KMS-11 (cell line): ENCODE data around the gene CACNA2D2.

Experiments
- H2AFZ ChIP-seq: fragments of 200-600 bp; sonication (generic); 2 replicates; pipeline ENCODE4 v1.6.1; 2016; ENCODE audit warnings: antibody characterized with exemption, mixed run types, low read depth
- H3K27ac ChIP-seq: fragments of 200-600 bp; sonication (generic); 2 replicates; pipeline ENCODE4 v1.6.1; 2016; ENCODE audit warnings: mild to moderate bottlenecking, mixed run types
- H3K27me3 ChIP-seq: fragments of 200-600 bp; sonication (generic); 2 replicates; pipeline ENCODE4 v1.6.1; 2017; ENCODE audit warnings: mild to moderate bottlenecking, low read depth, mixed run types, moderate library complexity; ENCODE audit not compliant: insufficient read depth
- H3K36me3 ChIP-seq: fragments of 200-600 bp; sonication (generic); 2 replicates; pipeline ENCODE4 v1.6.1; 2017; ENCODE audit warnings: mild to moderate bottlenecking, mixed run types; ENCODE audit not compliant: insufficient read depth
- H3K4me1 ChIP-seq: fragments of 200-600 bp; sonication (generic); 2 replicates; pipeline ENCODE4 v1.6.1; 2016; ENCODE audit warnings: mild to moderate bottlenecking, low read depth, mixed run types; ENCODE audit not compliant: poor library complexity, severe bottlenecking
- H3K4me2 ChIP-seq: fragments of 200-600 bp; sonication (generic); 2 replicates; pipeline ENCODE4 v1.7.0; 2016; ENCODE audit warnings: mild to moderate bottlenecking, mixed run types
- H3K4me3 ChIP-seq: fragments of 200-600 bp; sonication (generic); IDR thresholded peaks from 2 replicates; pipeline ENCODE4 v1.6.1; 2017; ENCODE audit warnings: low read depth, low read length, mixed read lengths; ENCODE audit not compliant: insufficient read depth
- H3K79me2 ChIP-seq: fragments of 200-600 bp; sonication (generic); 2 replicates; pipeline ENCODE4 v1.6.1; 2016; ENCODE audit warnings: low read depth, mixed run types; ENCODE audit not compliant: insufficient read depth
- H3K9ac ChIP-seq: fragments of 200-600 bp; sonication (generic); 2 replicates; pipeline ENCODE4 v1.6.1; 2016; ENCODE audit warnings: mild to moderate bottlenecking, mixed run types
- H4K20me1 ChIP-seq: fragments of 200-600 bp; sonication (generic); 2 replicates; pipeline ENCODE4 v1.6.1; 2016; ENCODE audit warnings: mild to moderate bottlenecking, mixed run types; ENCODE audit not compliant: insufficient read depth
- CTCF ChIP-seq: fragments of 200-600 bp; sonication (generic); conservative IDR thresholded peaks from 2 replicates; pipeline ENCODE4 v1.6.1; 2017; ENCODE audit warnings: low read depth, mild to moderate bottlenecking, antibody characterized with exemption, low read length, moderate library complexity, mixed read lengths

The CACNA2D2 gene

GRCh38 chr3:50322115-50322385, 181.4 kb downstream of the CACNA2D2 start:
- Histone ChIP-seq H3K4me1 (peaks cover 4% of the 10 kb centered on the region), H3K36me3 (no peaks in the 10 kb centered on the region), H3K4me2 (0 out of 2 replicates have a peak overlapping the region, but pooled peaks have one; percentile 13), H4K20me1 (no peaks in the 10 kb centered on the region), H3K27ac (no peak overlapping the region), H3K4me3 (no peak overlapping the region), H3K27me3 (no peaks in the 10 kb centered on the region), H3K79me2 (no peaks in the 10 kb centered on the region; the same call in 1 of the 2 replicates), H2AFZ (peak overlapping the region; percentile 71), H3K9ac (no peak overlapping the region)
- TF ChIP-seq CTCF = peak; percentile 27; the same call in 1 of the 2 replicates

- Histone ChIP-seq H3K4me2 (peak overlapping the region; percentile 44; the same call in 1 of the 2 replicates), H4K20me1 (no peaks in the 10 kb centered on the region), H3K79me2 (no peaks in the 10 kb centered on the region), H2AFZ (peak overlapping the region; percentile 71), H3K27me3 (no peaks in the 10 kb centered on the region), H3K4me1 (peaks cover 4% of the 10 kb centered on the region), H3K36me3 (no peaks in the 10 kb centered on the region), H3K9ac (peak overlapping the region; percentile 78), H3K27ac (peak overlapping the region; percentile 68), H3K4me3 (no peak overlapping the region)
- peak; percentile 64 for TF ChIP-seq CTCF
Measured at GRCh38 chr3:50321336-50322114, 181.9 kb downstream of the CACNA2D2 start.

- Histone ChIP-seq H3K9ac (peak overlapping the region; percentile 78), H3K27me3 (no peaks in the 10 kb centered on the region), H3K79me2 (no peaks in the 10 kb centered on the region), H2AFZ (peak overlapping the region; percentile 71), H3K4me2 (peak overlapping the region; percentile 78), H3K4me3 (no peak overlapping the region), H4K20me1 (no peaks in the 10 kb centered on the region), H3K4me1 (peaks cover 4% of the 10 kb centered on the region), H3K27ac (peak overlapping the region; percentile 68; the same call in 1 of the 2 replicates), H3K36me3 (no peaks in the 10 kb centered on the region)
- TF ChIP-seq CTCF = no peak
Measured at GRCh38 chr3:50320853-50321335, 182.5 kb downstream of the CACNA2D2 start.

GRCh38 chr3:50319894-50320625, 183.4 kb downstream of the CACNA2D2 start:
- Histone ChIP-seq H2AFZ (no peak overlapping the region), H3K79me2 (no peaks in the 10 kb centered on the region), H3K36me3 (no peaks in the 10 kb centered on the region), H3K27me3 (no peaks in the 10 kb centered on the region), H3K9ac (peak overlapping the region; percentile 78; the same call in 1 of the 2 replicates), H3K4me3 (no peak overlapping the region), H4K20me1 (no peaks in the 10 kb centered on the region), H3K27ac (no peak overlapping the region; the same call in 1 of the 2 replicates), H3K4me2 (peak overlapping the region; percentile 78), H3K4me1 (peaks cover 4% of the 10 kb centered on the region)
- no peak for TF ChIP-seq CTCF
